RKO (cell line): ENCODE measurements around the gene FBXO11.
"Not testable (repeated sequence)": the region's sequence is repeated elsewhere in the genome, so short reads cannot be mapped to it uniquely, and the experiment has no call there.

Experiments
- DNase-seq: peaks from one replicate; pipeline ENCODE4 v3.0.0-alpha.2; 2016; ENCODE audit warnings: low spot score

The FBXO11 gene

GRCh38 chr2:47906157-47907038, at the start of gene FBXO11:
Gene FBXO11, minus strand, starts transcription at chr2:47906498. Its CDS starts 778 bp downstream, at chr2:47905720.
- peak; percentile 98 for DNase-seq

- no peak for DNase-seq
Observed at GRCh38 chr2:47950340-47951301, 44.3 kb upstream of the FBXO11 start.

- DNase-seq: no peak
Observed at GRCh38 chr2:47946593-47946992, 40.3 kb upstream of the FBXO11 start.

- DNase-seq: no peak
Observed at GRCh38 chr2:47945046-47945781, 38.9 kb upstream of the FBXO11 start.

GRCh38 chr2:47941936-47942335, 35.6 kb upstream of the FBXO11 start:
- DNase-seq: no peak

- DNase-seq: no peak
Observed at GRCh38 chr2:47937677-47938076, 31.4 kb upstream of the FBXO11 start.

- no peak for DNase-seq
Observed at GRCh38 chr2:47935071-47935470, 28.8 kb upstream of the FBXO11 start.

GRCh38 chr2:47918043-47918442, 11.7 kb upstream of the FBXO11 start:
- no peak for DNase-seq

- DNase-seq: no peak
Observed at GRCh38 chr2:47917276-47917961, 11.1 kb upstream of the FBXO11 start.

GRCh38 chr2:47916412-47916811, 10.1 kb upstream of the FBXO11 start:
- DNase-seq: no peak

GRCh38 chr2:47910662-47911061, 4.4 kb upstream of the FBXO11 start:
- not testable (repeated sequence) for DNase-seq

- no peak for DNase-seq
Observed at GRCh38 chr2:47908682-47909081, 2.4 kb upstream of the FBXO11 start.

- DNase-seq: no peak
Observed at GRCh38 chr2:47907039-47907781, 912 bp upstream of the FBXO11 start.

- DNase-seq: peak; percentile 54
Observed at GRCh38 chr2:47905386-47906156, 727 bp downstream of the FBXO11 start.

- DNase-seq: no peak
Observed at GRCh38 chr2:47903781-47904490, 2.4 kb downstream of the FBXO11 start.

- DNase-seq: not testable (repeated sequence)
Observed at GRCh38 chr2:47901892-47902291, 4.4 kb downstream of the FBXO11 start.

GRCh38 chr2:47900857-47901256, 5.4 kb downstream of the FBXO11 start:
- no peak for DNase-seq

GRCh38 chr2:47899915-47900816, 6.1 kb downstream of the FBXO11 start:
- peak; percentile 17 for DNase-seq
